HepG2 (cell line): ENCODE data around the gene OSCP1. TPM values are rescaled to one million over a fixed set of nuclear protein-coding genes. Genes with fewer than 3 reads are reported as not detected.

Source experiments
- ATF1 ChIP-seq: IDR thresholded peaks from 2 replicates; pipeline ENCODE4 v1.6.1; 2016; ENCODE audit warnings: mild to moderate bottlenecking, control low read depth
- CBX1 ChIP-seq: IDR thresholded peaks from one replicate; pipeline ENCODE4 v1.6.1; 2016; ENCODE audit warnings: antibody characterized with exemption, low read depth
- CREM ChIP-seq, 2 experiments: sonication (generic) in 1 of 2; formaldehyde crosslinking in 1 of 2; IDR thresholded peaks; 2 replicates each; pipeline versions ENCODE4 v1.4.0 to v1.6.1; 2016 to 2020; ENCODE audit warnings: antibody characterized with exemption in 1 of 2, mild to moderate bottlenecking in 1 of 2, missing genetic modification reagents in 1 of 2
- KMT2A ChIP-seq: sonication (generic); formaldehyde crosslinking; IDR thresholded peaks from 2 replicates; pipeline ENCODE4 v1.4.0; 2020; ENCODE audit warnings: missing genetic modification reagents
- LCORL ChIP-seq, 2 experiments: fragments of 450-650 bp in 1 of 2; sonication (generic) in 1 of 2; formaldehyde crosslinking in 1 of 2; IDR thresholded peaks; 2 replicates each; pipeline versions ENCODE4 v1.5.0 to v1.6.1; 2017 to 2020; ENCODE audit warnings: antibody characterized with exemption in 1 of 2, missing genetic modification reagents in 1 of 2
- MAZ ChIP-seq, 2 experiments: sonication (generic) in 1 of 2; formaldehyde crosslinking in 1 of 2; IDR thresholded peaks; 2 replicates each; pipeline versions ENCODE4 v1.5.0 to v1.6.1; 2012 to 2020; ENCODE audit warnings: low read depth in 2 of 2, mild to moderate bottlenecking in 2 of 2, borderline replicate concordance in 1 of 2, improper control_type of control experiment in 1 of 2, low read length in 1 of 2, missing genetic modification reagents in 1 of 2, moderate library complexity in 1 of 2
- MXD1 ChIP-seq: sonication (generic); formaldehyde crosslinking; IDR thresholded peaks from 2 replicates; pipeline ENCODE4 v1.4.0; 2020; ENCODE audit warnings: mild to moderate bottlenecking, missing genetic modification reagents
- PATZ1 ChIP-seq: sonication (generic); formaldehyde crosslinking; IDR thresholded peaks from 2 replicates; pipeline ENCODE4 v1.4.0; 2020; ENCODE audit warnings: missing genetic modification reagents
- ZBTB8A ChIP-seq: sonication (generic); formaldehyde crosslinking; IDR thresholded peaks from 2 replicates; pipeline ENCODE4 v1.4.0; 2020; ENCODE audit warnings: mild to moderate bottlenecking, low read depth, missing genetic modification reagents, borderline replicate concordance
- ZNF24 ChIP-seq: fragments of 450-650 bp; IDR thresholded peaks from 2 replicates; pipeline ENCODE4 v1.6.1; 2017; ENCODE audit warnings: antibody characterized with exemption, mild to moderate bottlenecking
- ZNF572 ChIP-seq: sonication (generic); formaldehyde crosslinking; IDR thresholded peaks from 2 replicates; pipeline ENCODE4 v1.5.1; 2020; ENCODE audit warnings: mild to moderate bottlenecking, missing genetic modification reagents
- ZSCAN25 ChIP-seq: sonication (generic); formaldehyde crosslinking; IDR thresholded peaks from 2 replicates; pipeline ENCODE4 v1.8.0; 2022; ENCODE audit warnings: mild to moderate bottlenecking, missing genetic modification reagents
- polyA plus RNA-seq, 8 experiments: library from polyadenylated mRNA; depleted of rRNA in 3 of 8; stranded (reverse) in 7 of 8; unstranded in 1 of 8; fragments of >200 nt; fragmentation: Illumina TruSeq in 4 of 8; extraction: Trizol in 4 of 8; gene quantifications; 2 replicates each; pipeline versions ENCODE4 v1.2.1 to v1.2.3, GENCODE V29; 2011 to 2016; ENCODE audit warnings: low read depth in 4 of 8, missing spikeins in 1 of 8, mixed read lengths in 1 of 8; ENCODE audit not compliant: insufficient read depth in 1 of 8
- total RNA-seq, 5 experiments: library from RNA; depleted of rRNA; stranded (reverse); fragments of >200 nt; fragmentation: Illumina TruSeq; extraction: Trizol; gene quantifications; 2 replicates each; pipeline ENCODE4 v1.2.3, GENCODE V29; 2016; ENCODE audit warnings: low read depth in 1 of 5
- TF ChIP-seq, protein P1 (sequence below): sonication (generic); formaldehyde crosslinking; IDR thresholded peaks from 2 replicates; pipeline ENCODE4 v1.4.0; 2020; ENCODE audit warnings: missing genetic modification reagents, borderline replicate concordance
- TF ChIP-seq, protein P2 (sequence below), 2 experiments: sonication (generic) in 1 of 2; formaldehyde crosslinking in 1 of 2; IDR thresholded peaks; 2 replicates each; pipeline versions ENCODE4 v1.6.1 to v1.9.0; 2014 to 2022; ENCODE audit warnings: antibody characterized with exemption in 1 of 2, borderline replicate concordance in 1 of 2, inconsistent platforms in 1 of 2, low read depth in 1 of 2, missing genetic modification reagents in 1 of 2

OSCP1 gene
- total and polyA plus RNA-seq, 2 of the 13 experiments (the other 11 are each of a cell fraction or from before 2014, with no cell fraction given), result 0.60 to 0.84 TPM

GRCh38 chr1:36384542-36385409 lies 65.5 kb downstream of the OSCP1 start (continued):
- TF ChIP-seq, protein P1, sequence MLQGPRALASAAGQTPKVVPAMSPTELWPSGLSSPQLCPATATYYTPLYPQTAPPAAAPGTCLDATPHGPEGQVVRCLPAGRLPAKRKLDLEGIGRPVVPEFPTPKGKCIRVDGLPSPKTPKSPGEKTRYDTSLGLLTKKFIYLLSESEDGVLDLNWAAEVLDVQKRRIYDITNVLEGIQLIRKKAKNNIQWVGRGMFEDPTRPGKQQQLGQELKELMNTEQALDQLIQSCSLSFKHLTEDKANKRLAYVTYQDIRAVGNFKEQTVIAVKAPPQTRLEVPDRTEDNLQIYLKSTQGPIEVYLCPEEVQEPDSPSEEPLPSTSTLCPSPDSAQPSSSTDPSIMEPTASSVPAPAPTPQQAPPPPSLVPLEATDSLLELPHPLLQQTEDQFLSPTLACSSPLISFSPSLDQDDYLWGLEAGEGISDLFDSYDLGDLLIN, result 0 out of 2 replicates have a peak, but pooled peaks have one; percentile 47
- TF ChIP-seq CREM (IDR thresholded peaks at IDR 0.05), result peak; percentile 51; the same call in 1 of the 2 replicates
- no peak for TF ChIP-seq CREM (CRISPR knock-in tag; IDR thresholded peaks at IDR 0.05)
- TF ChIP-seq ATF1 (CRISPR knock-in tag), result peak; percentile 41; the same call in 1 of the 2 replicates
- 0 out of 2 replicates have a peak, but pooled peaks have one; percentile 33 for TF ChIP-seq PATZ1 (CRISPR knock-in tag)
- peak; percentile 25; the same call in 1 of the 2 replicates for TF ChIP-seq KMT2A (CRISPR knock-in tag)
- peak; percentile 44 for TF ChIP-seq CBX1
- peak; percentile 86 for TF ChIP-seq ZNF24
- no peak for TF ChIP-seq ZBTB8A (CRISPR knock-in tag)
- no peak for TF ChIP-seq LCORL (IDR thresholded peaks at IDR 0.05)
- peak; percentile 67; the same call in 1 of the 2 replicates for TF ChIP-seq LCORL (CRISPR knock-in tag; IDR thresholded peaks at IDR 0.05)
- TF ChIP-seq MXD1 (CRISPR knock-in tag), result peak; percentile 74; the same call in 1 of the 2 replicates
- TF ChIP-seq ZNF572, result 0 out of 2 replicates have a peak, but pooled peaks have one; percentile 11
- TF ChIP-seq, protein P2, sequence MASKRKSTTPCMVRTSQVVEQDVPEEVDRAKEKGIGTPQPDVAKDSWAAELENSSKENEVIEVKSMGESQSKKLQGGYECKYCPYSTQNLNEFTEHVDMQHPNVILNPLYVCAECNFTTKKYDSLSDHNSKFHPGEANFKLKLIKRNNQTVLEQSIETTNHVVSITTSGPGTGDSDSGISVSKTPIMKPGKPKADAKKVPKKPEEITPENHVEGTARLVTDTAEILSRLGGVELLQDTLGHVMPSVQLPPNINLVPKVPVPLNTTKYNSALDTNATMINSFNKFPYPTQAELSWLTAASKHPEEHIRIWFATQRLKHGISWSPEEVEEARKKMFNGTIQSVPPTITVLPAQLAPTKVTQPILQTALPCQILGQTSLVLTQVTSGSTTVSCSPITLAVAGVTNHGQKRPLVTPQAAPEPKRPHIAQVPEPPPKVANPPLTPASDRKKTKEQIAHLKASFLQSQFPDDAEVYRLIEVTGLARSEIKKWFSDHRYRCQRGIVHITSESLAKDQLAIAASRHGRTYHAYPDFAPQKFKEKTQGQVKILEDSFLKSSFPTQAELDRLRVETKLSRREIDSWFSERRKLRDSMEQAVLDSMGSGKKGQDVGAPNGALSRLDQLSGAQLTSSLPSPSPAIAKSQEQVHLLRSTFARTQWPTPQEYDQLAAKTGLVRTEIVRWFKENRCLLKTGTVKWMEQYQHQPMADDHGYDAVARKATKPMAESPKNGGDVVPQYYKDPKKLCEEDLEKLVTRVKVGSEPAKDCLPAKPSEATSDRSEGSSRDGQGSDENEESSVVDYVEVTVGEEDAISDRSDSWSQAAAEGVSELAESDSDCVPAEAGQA (IDR thresholded peaks at IDR 0.05; ENCODE audit: low read depth), result 0 out of 2 replicates have a peak, but pooled peaks have one; percentile 19
- TF ChIP-seq, protein P2 (CRISPR knock-in tag; IDR thresholded peaks at IDR 0.05; ENCODE audit: borderline replicate concordance), result no peak
- TF ChIP-seq ZSCAN25 (CRISPR knock-in tag), result no peak
- 0 out of 2 replicates have a peak, but pooled peaks have one; percentile 15 for TF ChIP-seq MAZ (IDR thresholded peaks at IDR 0.05; ENCODE audit: borderline replicate concordance, low read depth, low read length)
- no peak; the same call in 1 of the 2 replicates for TF ChIP-seq MAZ (CRISPR knock-in tag; IDR thresholded peaks at IDR 0.05; ENCODE audit: low read depth)
